GM18858 (cell line): ENCODE results near the gene EVX1.

Experiments
- ATAC-seq: cut with Tn5 transposase; IDR thresholded peaks from one replicate; pipeline ENCODE4 v1.9.1; 2021; ENCODE audit not compliant: unreplicated experiment

Gene EVX1

GRCh38 chr7:27204851-27205322, 37.7 kb upstream of the EVX1 start:
- no peak for ATAC-seq

GRCh38 chr7:27205325-27206280, 37.0 kb upstream of the EVX1 start:
- no peak for ATAC-seq

- no peak for ATAC-seq
Measured at GRCh38 chr7:27207348-27207985, 35.1 kb upstream of the EVX1 start.

GRCh38 chr7:27208998-27209397, 33.6 kb upstream of the EVX1 start:
- ATAC-seq = no peak

GRCh38 chr7:27209933-27210440, 32.6 kb upstream of the EVX1 start:
- no peak for ATAC-seq

- ATAC-seq = no peak
Measured at GRCh38 chr7:27210441-27211083, 32.0 kb upstream of the EVX1 start.

GRCh38 chr7:27211084-27211446, 31.5 kb upstream of the EVX1 start:
- ATAC-seq = no peak

- ATAC-seq = no peak
Measured at GRCh38 chr7:27211764-27212204, 30.8 kb upstream of the EVX1 start.

- no peak for ATAC-seq
Measured at GRCh38 chr7:27212497-27213432, 29.8 kb upstream of the EVX1 start.

- no peak for ATAC-seq
Measured at GRCh38 chr7:27213433-27214238, 29.0 kb upstream of the EVX1 start.

GRCh38 chr7:27214239-27214950, 28.2 kb upstream of the EVX1 start:
- no peak for ATAC-seq

GRCh38 chr7:27215356-27215755, 27.2 kb upstream of the EVX1 start:
- ATAC-seq = no peak

GRCh38 chr7:27217951-27218350, 24.7 kb upstream of the EVX1 start:
- ATAC-seq = no peak

- ATAC-seq = no peak
Measured at GRCh38 chr7:27219821-27220220, 22.8 kb upstream of the EVX1 start.

- ATAC-seq = no peak
Measured at GRCh38 chr7:27220440-27220955, 22.1 kb upstream of the EVX1 start.

GRCh38 chr7:27221201-27221797, 21.3 kb upstream of the EVX1 start:
- ATAC-seq = no peak

- ATAC-seq = no peak
Measured at GRCh38 chr7:27223941-27224575, 18.5 kb upstream of the EVX1 start.
